ENCODE measurements around the gene CENPN. TPM values are rescaled to one million over a fixed set of nuclear protein-coding genes. Genes with fewer than 3 reads are reported as not detected.

Gene CENPN
- polyA plus RNA-seq, 1 donor, result 9.5 TPM

GRCh38 chr16:81081014-81081413 is 74.0 kb downstream of the CENPN start:
- DNase-seq, result no peak

Other genes starting within 250 kb of the CENPN start
- 2.6 TPM for gene CDYL2, start 202.6 kb upstream of the CENPN start, polyA plus RNA-seq (ENCODE audit: insufficient read length)
- gene CMC2, start 329 bp upstream of the CENPN start, polyA plus RNA-seq (ENCODE audit: insufficient read length), result 26.0 TPM
- gene ATMIN, start 28.6 kb downstream of the CENPN start, polyA plus RNA-seq (ENCODE audit: insufficient read length), result 28.6 TPM
- 0.56 TPM for gene C16orf46, start 70.0 kb downstream of the CENPN start, polyA plus RNA-seq (ENCODE audit: insufficient read length)
- gene GCSH, start 89.2 kb downstream of the CENPN start, polyA plus RNA-seq (ENCODE audit: insufficient read length), result 54.0 TPM
- gene BCO1, start 231.5 kb downstream of the CENPN start, polyA plus RNA-seq (ENCODE audit: insufficient read length), result not detected

Data from hindlimb muscle (tissue), 1 donor.